Neural cell (in vitro differentiated cells): ENCODE measurements around the gene ZC3H14. TPM values are rescaled to one million over a fixed set of nuclear protein-coding genes. Genes with fewer than 3 reads are reported as not detected.

Source experiments
- H2AFZ ChIP-seq: fragments of 200-600, 300-800 bp; sonication (generic), shearing (Covaris generic); 2 replicates; pipeline ENCODE4 v1.6.0; 2014; ENCODE audit warnings: low read depth, mild to moderate bottlenecking, antibody characterized with exemption, low read length, moderate library complexity
- H3F3A ChIP-seq: fragments of 200-600 bp; shearing (Covaris generic); 2 replicates; pipeline ENCODE4 v1.6.1; 2016; ENCODE audit warnings: mild to moderate bottlenecking, moderate library complexity, mixed read lengths, antibody characterized with exemption, low read length; ENCODE audit not compliant: insufficient read depth, poor library complexity, severe bottlenecking
- H3K27ac ChIP-seq: fragments of 200-600, 300-800 bp; sonication (generic), shearing (Covaris generic); 2 replicates; pipeline ENCODE4 v1.5.1; 2014; ENCODE audit warnings: mild to moderate bottlenecking, low read length, moderate library complexity
- H3K27me3 ChIP-seq: fragments of 300-800, 200-600 bp; sonication (generic), shearing (Covaris generic); 2 replicates; pipeline ENCODE4 v1.6.0; 2014; ENCODE audit warnings: mild to moderate bottlenecking, low read depth, low read length, moderate library complexity; ENCODE audit not compliant: insufficient read depth
- H3K36me3 ChIP-seq: fragments of 300-800, 200-600 bp; sonication (generic), shearing (Covaris generic); 2 replicates; pipeline ENCODE4 v1.5.1; 2014; ENCODE audit warnings: mild to moderate bottlenecking, antibody characterized with exemption, low read length, moderate library complexity; ENCODE audit not compliant: insufficient read depth
- H3K4me2 ChIP-seq: fragments of 300-800, 200-600 bp; sonication (generic), shearing (Covaris generic); 2 replicates; pipeline ENCODE4 v1.6.0; 2014; ENCODE audit warnings: mild to moderate bottlenecking, low read length
- H3K4me3 ChIP-seq: fragments of 300-800, 200-600 bp; sonication (generic), shearing (Covaris generic); 2 replicates; pipeline ENCODE4 v1.5.1; 2014; ENCODE audit warnings: mild to moderate bottlenecking, low read length, moderate library complexity
- H3K79me2 ChIP-seq: fragments of 200-600 bp; shearing (Covaris generic); replicated peaks from 2 replicates; pipeline ENCODE4 v1.6.0; 2014; ENCODE audit warnings: mild to moderate bottlenecking, low read length, moderate library complexity; ENCODE audit not compliant: insufficient read depth
- H3K9ac ChIP-seq: fragments of 300-800, 200-600 bp; sonication (generic), shearing (Covaris generic); 2 replicates; pipeline ENCODE4 v1.6.1; 2016; ENCODE audit warnings: mild to moderate bottlenecking, low read length, mixed read lengths
- H3K9me2 ChIP-seq: fragments of 200-600 bp; shearing (Covaris generic); 2 replicates; pipeline ENCODE4 v1.6.1; 2016; ENCODE audit warnings: mild to moderate bottlenecking, low read length, mixed read lengths; ENCODE audit not compliant: insufficient read depth
- H3K9me3 ChIP-seq: fragments of 200-600, 300-800 bp; sonication (generic), shearing (Covaris generic); 2 replicates; pipeline ENCODE4 v1.6.1; 2016; ENCODE audit warnings: mild to moderate bottlenecking, mixed run types, low read length, moderate library complexity, mixed read lengths
- H4K20me1 ChIP-seq: fragments of 200-600 bp; shearing (Covaris generic); 2 replicates; pipeline ENCODE4 v1.6.1; 2016; ENCODE audit warnings: mild to moderate bottlenecking, mixed run types; ENCODE audit not compliant: insufficient read depth
- EP300 ChIP-seq: fragments of 450-650 bp; conservative IDR thresholded peaks from 2 replicates; pipeline ENCODE4 v1.6.1; 2014; ENCODE audit warnings: antibody characterized with exemption, mild to moderate bottlenecking, moderate library complexity; ENCODE audit not compliant: poor library complexity, severe bottlenecking
- EZH2 ChIP-seq: fragments of 200-600, 300-800 bp; shearing (Covaris generic), sonication (generic); IDR thresholded peaks from 2 replicates; pipeline ENCODE4 v1.6.1; 2014; ENCODE audit warnings: antibody characterized with exemption, low read length, borderline replicate concordance, mild to moderate bottlenecking; ENCODE audit not compliant: insufficient read depth, poor library complexity, severe bottlenecking
- MXI1 ChIP-seq: fragments of 450-650 bp; conservative IDR thresholded peaks from 2 replicates; pipeline ENCODE4 v1.6.1; 2014; ENCODE audit warnings: antibody characterized with exemption, mild to moderate bottlenecking; ENCODE audit not compliant: poor library complexity, severe bottlenecking
- POLR2AphosphoS5 ChIP-seq: IDR thresholded peaks from 2 replicates; pipeline ENCODE4 v1.6.1; 2012
- RAD21 ChIP-seq: fragments of 450-650 bp; conservative IDR thresholded peaks from 2 replicates; pipeline ENCODE4 v1.6.1; 2014; ENCODE audit warnings: antibody characterized with exemption, mild to moderate bottlenecking, moderate library complexity
- SMC3 ChIP-seq: fragments of 450-650 bp; conservative IDR thresholded peaks from 2 replicates; pipeline ENCODE4 v1.6.1; 2014; ENCODE audit warnings: antibody characterized with exemption, mild to moderate bottlenecking, moderate library complexity; ENCODE audit not compliant: poor library complexity
- TAF1 ChIP-seq: IDR thresholded peaks from 2 replicates; pipeline ENCODE4 v1.6.1; 2012; ENCODE audit warnings: low read depth
- polyA plus RNA-seq: library from polyadenylated mRNA; depleted of rRNA; stranded (reverse); fragments of >200 nt; gene quantifications from 2 replicates; pipeline ENCODE4 v1.2.3, GENCODE V29; 2014
- TF ChIP-seq, protein P1 (sequence below): IDR thresholded peaks from 2 replicates; pipeline ENCODE4 v1.6.1; 2012; ENCODE audit warnings: borderline replicate concordance
- TF ChIP-seq, protein P2 (sequence below): fragments of 450-650 bp; IDR thresholded peaks from 2 replicates; pipeline ENCODE4 v1.5.1; 2014; ENCODE audit warnings: antibody characterized with exemption, mild to moderate bottlenecking, moderate library complexity; ENCODE audit not compliant: poor library complexity, severe bottlenecking

The ZC3H14 gene
- polyA plus RNA-seq, 1 donor from 2014 or later, result 70.5 TPM

DNA sequence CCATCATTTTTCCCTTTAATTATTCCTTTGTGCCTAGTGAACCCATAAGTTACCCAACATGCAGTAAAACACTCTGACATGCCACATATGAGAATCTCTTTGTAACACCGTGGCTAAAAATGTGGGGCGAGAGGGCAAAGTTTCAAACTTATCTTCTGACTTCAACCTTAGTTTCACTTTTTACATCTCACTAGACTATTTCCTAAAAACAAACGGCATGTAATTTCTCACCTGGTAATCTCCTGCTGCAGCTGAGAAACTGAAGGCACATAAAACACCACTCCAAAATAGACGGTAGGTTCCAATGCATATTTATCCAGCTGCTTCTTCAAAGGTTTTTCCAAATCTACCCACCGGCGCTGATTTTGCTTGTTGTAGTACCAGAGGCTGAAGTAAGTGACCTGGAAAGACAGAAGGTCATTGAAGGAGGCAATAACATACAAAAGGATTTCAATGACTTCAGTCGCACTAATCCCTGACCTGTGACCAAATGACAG, 45.9 kb upstream of the ZC3H14 start:
- no peaks in the 10 kb centered on the region for H4K20me1 ChIP-seq
- H3K36me3 ChIP-seq, result no peaks in the 10 kb centered on the region
- H3K4me3 ChIP-seq, result no peak overlapping the region

DNA sequence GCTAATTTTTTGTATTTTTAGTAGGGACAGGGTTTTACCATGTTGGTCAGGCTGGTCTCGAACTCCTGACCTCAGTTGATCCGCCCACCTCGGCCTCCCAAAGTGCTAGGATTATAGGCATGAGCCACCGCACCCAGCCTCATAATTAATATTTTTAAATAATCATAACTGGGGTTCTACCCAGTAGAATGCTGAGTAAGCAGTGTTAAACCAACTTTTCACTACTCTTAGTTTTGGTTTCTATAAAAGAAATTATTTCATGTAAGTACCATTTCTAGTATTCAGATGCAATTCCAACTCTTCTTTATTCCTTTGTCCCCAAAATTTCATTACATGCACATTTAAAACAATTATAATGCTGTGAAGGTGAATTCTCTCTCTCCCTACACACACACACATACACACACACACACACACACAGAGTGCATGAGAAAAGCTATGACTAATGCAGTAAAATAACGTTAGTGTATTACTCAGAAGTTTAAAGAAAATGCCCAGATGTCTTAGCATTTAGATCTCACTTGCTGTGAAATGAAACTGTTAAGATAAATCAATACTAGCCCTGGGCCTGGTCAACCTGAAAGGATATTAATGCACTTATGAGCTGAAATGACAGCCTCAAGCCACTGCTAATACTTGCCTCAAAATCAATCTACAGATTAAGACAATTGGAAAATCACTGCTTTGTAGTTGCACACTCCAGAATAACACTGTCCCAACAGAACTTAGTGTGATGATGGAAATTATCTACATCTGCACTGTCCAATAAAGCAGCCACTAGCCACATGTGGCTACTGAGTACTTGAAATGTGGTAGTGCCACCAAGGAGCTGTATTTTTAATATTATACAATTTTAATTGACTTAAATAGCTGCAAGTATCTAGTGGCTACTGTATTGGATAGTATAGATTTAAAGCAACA, 44.0 kb upstream of the ZC3H14 start:
- no peaks in the 10 kb centered on the region for H3F3A ChIP-seq
- no peaks in the 10 kb centered on the region for H3K36me3 ChIP-seq
- H3K27ac ChIP-seq, result no peak overlapping the region
- H4K20me1 ChIP-seq, result no peaks in the 10 kb centered on the region
- H3K4me2 ChIP-seq, result no peak overlapping the region
- H2AFZ ChIP-seq, result no peak overlapping the region
- H3K9me2 ChIP-seq, result no peaks in the 10 kb centered on the region
- no peaks in the 10 kb centered on the region for H3K79me2 ChIP-seq
- H3K9ac ChIP-seq, result no peak overlapping the region
- no peak overlapping the region for H3K4me3 ChIP-seq
- H3K27me3 ChIP-seq, result no peaks in the 10 kb centered on the region
- no peaks in the 10 kb centered on the region for H3K9me3 ChIP-seq
- TF ChIP-seq SMC3 (no peak), EZH2 (no peak), EP300 (no peak), TAF1 (no peak), POLR2AphosphoS5 (no peak), RAD21 (no peak), MXI1 (no peak)
- TF ChIP-seq, protein P1, sequence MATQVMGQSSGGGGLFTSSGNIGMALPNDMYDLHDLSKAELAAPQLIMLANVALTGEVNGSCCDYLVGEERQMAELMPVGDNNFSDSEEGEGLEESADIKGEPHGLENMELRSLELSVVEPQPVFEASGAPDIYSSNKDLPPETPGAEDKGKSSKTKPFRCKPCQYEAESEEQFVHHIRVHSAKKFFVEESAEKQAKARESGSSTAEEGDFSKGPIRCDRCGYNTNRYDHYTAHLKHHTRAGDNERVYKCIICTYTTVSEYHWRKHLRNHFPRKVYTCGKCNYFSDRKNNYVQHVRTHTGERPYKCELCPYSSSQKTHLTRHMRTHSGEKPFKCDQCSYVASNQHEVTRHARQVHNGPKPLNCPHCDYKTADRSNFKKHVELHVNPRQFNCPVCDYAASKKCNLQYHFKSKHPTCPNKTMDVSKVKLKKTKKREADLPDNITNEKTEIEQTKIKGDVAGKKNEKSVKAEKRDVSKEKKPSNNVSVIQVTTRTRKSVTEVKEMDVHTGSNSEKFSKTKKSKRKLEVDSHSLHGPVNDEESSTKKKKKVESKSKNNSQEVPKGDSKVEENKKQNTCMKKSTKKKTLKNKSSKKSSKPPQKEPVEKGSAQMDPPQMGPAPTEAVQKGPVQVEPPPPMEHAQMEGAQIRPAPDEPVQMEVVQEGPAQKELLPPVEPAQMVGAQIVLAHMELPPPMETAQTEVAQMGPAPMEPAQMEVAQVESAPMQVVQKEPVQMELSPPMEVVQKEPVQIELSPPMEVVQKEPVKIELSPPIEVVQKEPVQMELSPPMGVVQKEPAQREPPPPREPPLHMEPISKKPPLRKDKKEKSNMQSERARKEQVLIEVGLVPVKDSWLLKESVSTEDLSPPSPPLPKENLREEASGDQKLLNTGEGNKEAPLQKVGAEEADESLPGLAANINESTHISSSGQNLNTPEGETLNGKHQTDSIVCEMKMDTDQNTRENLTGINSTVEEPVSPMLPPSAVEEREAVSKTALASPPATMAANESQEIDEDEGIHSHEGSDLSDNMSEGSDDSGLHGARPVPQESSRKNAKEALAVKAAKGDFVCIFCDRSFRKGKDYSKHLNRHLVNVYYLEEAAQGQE, result no peak

More for the DNA sequence above, 45.9 kb upstream of the ZC3H14 start:
- Histone ChIP-seq H3F3A (no peaks in the 10 kb centered on the region), H3K9ac (no peak overlapping the region), H3K27ac (no peak overlapping the region), H3K9me2 (no peaks in the 10 kb centered on the region), H3K79me2 (no peaks in the 10 kb centered on the region), H3K9me3 (no peaks in the 10 kb centered on the region), H3K4me2 (no peak overlapping the region), H2AFZ (no peak overlapping the region), H3K27me3 (no peaks in the 10 kb centered on the region)
- TF ChIP-seq TAF1 (no peak), MXI1 (no peak), RAD21 (no peak), SMC3 (no peak), EZH2 (no peak), EP300 (no peak), POLR2AphosphoS5 (no peak)
- TF ChIP-seq, protein P1, result no peak
- TF ChIP-seq, protein P2, sequence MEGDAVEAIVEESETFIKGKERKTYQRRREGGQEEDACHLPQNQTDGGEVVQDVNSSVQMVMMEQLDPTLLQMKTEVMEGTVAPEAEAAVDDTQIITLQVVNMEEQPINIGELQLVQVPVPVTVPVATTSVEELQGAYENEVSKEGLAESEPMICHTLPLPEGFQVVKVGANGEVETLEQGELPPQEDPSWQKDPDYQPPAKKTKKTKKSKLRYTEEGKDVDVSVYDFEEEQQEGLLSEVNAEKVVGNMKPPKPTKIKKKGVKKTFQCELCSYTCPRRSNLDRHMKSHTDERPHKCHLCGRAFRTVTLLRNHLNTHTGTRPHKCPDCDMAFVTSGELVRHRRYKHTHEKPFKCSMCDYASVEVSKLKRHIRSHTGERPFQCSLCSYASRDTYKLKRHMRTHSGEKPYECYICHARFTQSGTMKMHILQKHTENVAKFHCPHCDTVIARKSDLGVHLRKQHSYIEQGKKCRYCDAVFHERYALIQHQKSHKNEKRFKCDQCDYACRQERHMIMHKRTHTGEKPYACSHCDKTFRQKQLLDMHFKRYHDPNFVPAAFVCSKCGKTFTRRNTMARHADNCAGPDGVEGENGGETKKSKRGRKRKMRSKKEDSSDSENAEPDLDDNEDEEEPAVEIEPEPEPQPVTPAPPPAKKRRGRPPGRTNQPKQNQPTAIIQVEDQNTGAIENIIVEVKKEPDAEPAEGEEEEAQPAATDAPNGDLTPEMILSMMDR, result no peak
